HEK293 (cell line): Measurements from ENCODE around the gene AGPAT1.

ENCODE experiments used
- ATF2 ChIP-seq: fragments of 450-650 bp; formaldehyde crosslinking; IDR thresholded peaks from 2 replicates; pipeline ENCODE4 v1.5.1; 2016; ENCODE audit warnings: missing biosample characterization, missing genetic modification characterization, low read depth
- CTCF ChIP-seq: fragments of 450-650 bp; formaldehyde crosslinking; IDR thresholded peaks from 2 replicates; pipeline ENCODE4 v1.5.1; 2016; ENCODE audit warnings: missing biosample characterization, missing genetic modification characterization
- ZFP69B ChIP-seq: fragments of 450-650 bp; formaldehyde crosslinking; IDR thresholded peaks from 2 replicates; pipeline ENCODE4 v1.5.1; 2016; ENCODE audit warnings: missing biosample characterization, missing genetic modification characterization
- ZNF274 ChIP-seq, 2 experiments: fragments of 200-500 bp in 1 of 2; fragments of 450-650 bp in 1 of 2; sonication (Bioruptor generic) in 1 of 2; formaldehyde crosslinking in 1 of 2; IDR thresholded peaks; 2 replicates each; pipeline versions ENCODE4 v1.5.1 to v1.6.1; 2014 to 2016; ENCODE audit warnings: borderline replicate concordance in 1 of 2, inconsistent platforms in 1 of 2, low read length in 1 of 2, missing biosample characterization in 1 of 2, missing genetic modification characterization in 1 of 2
- ZNF335 ChIP-seq: fragments of 450-650 bp; formaldehyde crosslinking; conservative IDR thresholded peaks from 2 replicates; pipeline ENCODE4 v1.5.1; 2016; ENCODE audit warnings: missing biosample characterization, missing genetic modification characterization
- ZNF76 ChIP-seq: fragments of 450-650 bp; formaldehyde crosslinking; IDR thresholded peaks from 2 replicates; pipeline ENCODE4; 2016; ENCODE audit warnings: low read depth, missing biosample characterization, missing genetic modification characterization, borderline replicate concordance

- TF ChIP-seq ZNF335 (tag by site-specific recombination) (no peak), ZNF76 (no peak), ZFP69B (tag by site-specific recombination) (no peak), ZNF274 (IDR thresholded peaks at IDR 0.05; ENCODE audit: low read length) (no peak), ZNF274 (tag by site-specific recombination; IDR thresholded peaks at IDR 0.05; ENCODE audit: borderline replicate concordance) (no peak), ATF2 (no peak), CTCF (tag by site-specific recombination) (no peak)
Measured at GRCh38 chr6:32149092-32149755, 26.7 kb downstream of the AGPAT1 start.
